Trophoblast cell (in vitro differentiated cells and primary cell): Measurements from ENCODE around the gene PPIL3.
A peak's percentile ranks its signal among the peaks of the same experiment; 100 is the strongest.

Source experiments
- DNase-seq, 2 donors: peaks; one replicate each; pipeline ENCODE4 v3.0.0-alpha.2; 2016
- H2AFZ ChIP-seq: 2 replicates; pipeline ENCODE4 v1.6.1; 2013; ENCODE audit warnings: low read length, moderate library complexity, mild to moderate bottlenecking; ENCODE audit not compliant: insufficient read depth, poor library complexity
- H2AK5ac ChIP-seq: 2 replicates; pipeline ENCODE4 v1.6.1; 2013; ENCODE audit warnings: mild to moderate bottlenecking, low read length
- H2BK120ac ChIP-seq: 2 replicates; pipeline ENCODE4 v1.6.1; 2013; ENCODE audit warnings: low read length, mild to moderate bottlenecking, moderate library complexity; ENCODE audit not compliant: insufficient read depth, poor library complexity
- H2BK12ac ChIP-seq: 2 replicates; pipeline ENCODE4 v1.6.1; 2013; ENCODE audit warnings: mild to moderate bottlenecking, low read length, moderate library complexity
- H2BK5ac ChIP-seq: 2 replicates; pipeline ENCODE4 v1.6.1; 2013; ENCODE audit warnings: low read length, low read depth, moderate library complexity, mild to moderate bottlenecking; ENCODE audit not compliant: poor library complexity
- H3K14ac ChIP-seq: 2 replicates; pipeline ENCODE4 v1.6.1; 2013; ENCODE audit warnings: mild to moderate bottlenecking, low read length
- H3K18ac ChIP-seq: 2 replicates; pipeline ENCODE4 v1.6.1; 2013; ENCODE audit warnings: mild to moderate bottlenecking, low read length
- H3K23ac ChIP-seq: 2 replicates; pipeline ENCODE4 v1.6.1; 2013; ENCODE audit warnings: low read length
- H3K27ac ChIP-seq: 2 replicates; pipeline ENCODE4 v1.5.1; 2013; ENCODE audit warnings: low read depth, mild to moderate bottlenecking, inconsistent platforms, low read length, moderate library complexity
- H3K27me3 ChIP-seq: 2 replicates; pipeline ENCODE4 v1.6.1; 2013; ENCODE audit warnings: inconsistent platforms, mild to moderate bottlenecking, low read length, moderate library complexity; ENCODE audit not compliant: insufficient read depth
- H3K36me3 ChIP-seq, 2 experiments: 1 replicate in 1 of 2; 2 replicates in 1 of 2; pipeline ENCODE4 v1.6.1; 2013; ENCODE audit warnings: low read length in 2 of 2, mild to moderate bottlenecking in 2 of 2, moderate library complexity in 1 of 2; ENCODE audit not compliant: insufficient read depth in 2 of 2, control insufficient read depth in 1 of 2
- H3K4ac ChIP-seq: 2 replicates; pipeline ENCODE4 v1.6.1; 2013; ENCODE audit warnings: low read depth, mild to moderate bottlenecking, low read length, moderate library complexity
- H3K4me1 ChIP-seq, 2 experiments: 1 replicate in 1 of 2; 2 replicates in 1 of 2; pipeline ENCODE4 v1.6.1; 2013; ENCODE audit warnings: low read length in 2 of 2, mild to moderate bottlenecking in 2 of 2, moderate library complexity in 1 of 2; ENCODE audit not compliant: insufficient read depth in 2 of 2, control insufficient read depth in 1 of 2
- H3K4me2 ChIP-seq: 2 replicates; pipeline ENCODE4 v1.6.1; 2013; ENCODE audit warnings: inconsistent platforms, mild to moderate bottlenecking, low read length, moderate library complexity
- H3K4me3 ChIP-seq: 2 replicates; pipeline ENCODE4 v1.5.1; 2013; ENCODE audit warnings: mild to moderate bottlenecking, low read depth, low read length, inconsistent platforms
- H3K79me1 ChIP-seq: one replicate; pipeline ENCODE4 v1.6.1; 2013; ENCODE audit warnings: low read length
- H3K79me2 ChIP-seq: 2 replicates; pipeline ENCODE4 v1.6.1; 2013; ENCODE audit warnings: low read length, mild to moderate bottlenecking; ENCODE audit not compliant: control insufficient read depth, insufficient read depth, poor library complexity
- H3K9ac ChIP-seq: 2 replicates; pipeline ENCODE4 v1.6.1; 2013; ENCODE audit warnings: mild to moderate bottlenecking, low read length
- H3K9me3 ChIP-seq: 2 replicates; pipeline ENCODE4 v1.6.1; 2013; ENCODE audit warnings: low read depth, mild to moderate bottlenecking, control low read depth, inconsistent platforms, low read length; ENCODE audit not compliant: insufficient read depth
- H4K12ac ChIP-seq: 2 replicates; pipeline ENCODE4 v1.6.1; 2013; ENCODE audit warnings: low read depth, mild to moderate bottlenecking, low read length, moderate library complexity
- H4K8ac ChIP-seq: 2 replicates; pipeline ENCODE4 v1.6.1; 2013; ENCODE audit warnings: low read depth, mild to moderate bottlenecking, low read length, moderate library complexity
- H4K91ac ChIP-seq: one replicate; pipeline ENCODE4 v1.6.1; 2013; ENCODE audit warnings: low read depth, mild to moderate bottlenecking, low read length, moderate library complexity
- WGBS: extraction: QIAGEN DNeasy Blood & Tissue Kit; methylation state at CpG from one replicate; pipeline ENCODE4 v1.1.7; 2013; ENCODE audit warnings: missing lambda C conversion rate; ENCODE audit not compliant: insufficient read length, insufficient coverage; ENCODE audit errors: extremely low coverage; 5-methylcytosine and 5-hydroxymethylcytosine counted together

The PPIL3 gene

DNA sequence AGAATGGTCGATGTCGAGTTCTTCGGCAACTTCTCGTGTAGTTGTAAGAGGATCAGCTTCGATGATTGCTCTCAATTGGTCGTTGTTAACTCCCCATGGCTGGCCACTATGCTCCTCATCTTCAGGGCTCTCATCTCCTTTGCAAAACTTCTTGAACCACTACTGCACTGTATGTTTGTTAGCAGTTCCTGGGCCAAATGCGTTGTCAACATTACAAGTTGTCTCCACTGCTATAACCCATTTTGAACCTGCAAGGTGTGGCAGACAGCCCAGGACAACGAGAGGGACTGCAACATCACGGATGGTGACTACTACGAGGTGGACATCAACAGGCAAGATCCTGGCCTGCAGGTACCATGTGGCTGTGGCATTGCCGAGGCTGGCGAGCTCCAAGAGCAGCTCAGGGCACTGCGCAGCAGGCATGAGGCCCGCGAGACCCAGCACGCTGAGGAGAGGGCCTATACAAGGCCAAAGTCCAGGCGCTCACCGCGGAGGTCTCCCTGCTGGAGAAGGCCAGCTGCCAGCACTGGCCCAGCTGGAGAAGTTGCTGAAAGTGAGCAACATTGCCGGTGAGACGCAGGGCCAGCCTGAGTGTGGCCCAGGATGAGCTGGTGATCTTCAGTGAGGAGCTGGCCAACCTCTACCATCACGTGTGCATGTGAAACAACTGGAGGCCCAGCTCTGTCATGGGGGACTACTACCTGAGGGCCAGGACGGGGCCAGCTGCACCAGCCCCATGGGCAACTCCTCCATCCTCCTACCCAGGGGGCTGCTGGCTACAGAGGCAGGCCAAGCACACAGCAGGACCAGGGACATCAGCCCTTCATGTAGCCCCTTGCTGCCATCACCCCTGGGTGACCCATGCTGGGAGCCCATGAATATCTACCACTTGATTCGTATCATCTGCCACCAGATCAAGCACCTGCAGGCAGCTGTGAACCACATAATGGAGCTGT, 44.6 kb downstream of the PPIL3 start:
- Histone ChIP-seq H3K79me2 (no peaks in the 10 kb centered on the region), H3K18ac (no peak overlapping the region), H3K9ac (no peak overlapping the region), H4K8ac (no peak overlapping the region), H3K27ac (no peak overlapping the region), H3K4ac (no peak overlapping the region), H2AK5ac (no peak overlapping the region), H2BK120ac (no peak overlapping the region), H2BK12ac (no peak overlapping the region), H2AFZ (no peak overlapping the region), H4K91ac (no peak overlapping the region), H2BK5ac (no peak overlapping the region), H3K23ac (no peak overlapping the region), H3K4me1 (no peaks in the 10 kb centered on the region), H3K27me3 (no peaks in the 10 kb centered on the region), H3K36me3 (no peaks in the 10 kb centered on the region), H3K9me3 (no peaks in the 10 kb centered on the region), H3K14ac (no peak overlapping the region), H4K12ac (no peak overlapping the region), H3K79me1 (no peaks in the 10 kb centered on the region), H3K4me2 (no peak overlapping the region), H3K4me3 (no peak overlapping the region)
- no CpG with 5 or more reads among the region's 24 CpGs for WGBS
- no peak for DNase-seq

DNA sequence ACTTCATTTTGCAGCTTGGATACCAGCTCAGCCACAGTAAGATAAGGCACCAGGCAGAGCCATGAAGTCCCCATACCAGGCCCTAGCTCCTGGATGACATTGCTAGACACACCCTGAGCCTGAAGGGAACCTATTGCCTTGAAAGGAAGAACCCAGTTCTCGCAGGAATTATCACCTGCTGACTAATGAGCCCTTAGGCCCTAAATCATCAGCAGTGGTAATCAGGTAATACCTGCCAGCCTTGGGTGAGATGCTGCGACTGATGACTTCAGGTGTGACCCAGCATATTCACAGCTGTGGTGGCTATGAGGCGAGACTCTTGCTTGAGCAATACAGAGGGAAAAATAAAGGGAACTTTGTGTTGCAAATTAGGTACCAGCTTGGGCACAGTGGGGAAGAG, 49.4 kb downstream of the PPIL3 start:
- Histone ChIP-seq H3K18ac (no peak overlapping the region), H3K4me2 (no peak overlapping the region), H2BK12ac (no peak overlapping the region), H2BK5ac (no peak overlapping the region), H2AK5ac (no peak overlapping the region), H3K36me3 (no peaks in the 10 kb centered on the region), H3K14ac (no peak overlapping the region), H3K27me3 (no peaks in the 10 kb centered on the region), H3K9ac (no peak overlapping the region), H3K4me1 (no peaks in the 10 kb centered on the region), H3K9me3 (peaks cover 3% of the 10 kb centered on the region), H3K4me3 (no peak overlapping the region), H3K4ac (no peak overlapping the region), H4K8ac (no peak overlapping the region), H3K23ac (no peak overlapping the region), H4K91ac (no peak overlapping the region), H2BK120ac (no peak overlapping the region), H3K27ac (no peak overlapping the region), H3K79me2 (no peaks in the 10 kb centered on the region), H4K12ac (no peak overlapping the region), H3K79me1 (no peaks in the 10 kb centered on the region), H2AFZ (no peak overlapping the region)
- no CpG with 5 or more reads among the region's 3 CpGs for WGBS
- peak; percentile 88 to 90 for DNase-seq

DNA sequence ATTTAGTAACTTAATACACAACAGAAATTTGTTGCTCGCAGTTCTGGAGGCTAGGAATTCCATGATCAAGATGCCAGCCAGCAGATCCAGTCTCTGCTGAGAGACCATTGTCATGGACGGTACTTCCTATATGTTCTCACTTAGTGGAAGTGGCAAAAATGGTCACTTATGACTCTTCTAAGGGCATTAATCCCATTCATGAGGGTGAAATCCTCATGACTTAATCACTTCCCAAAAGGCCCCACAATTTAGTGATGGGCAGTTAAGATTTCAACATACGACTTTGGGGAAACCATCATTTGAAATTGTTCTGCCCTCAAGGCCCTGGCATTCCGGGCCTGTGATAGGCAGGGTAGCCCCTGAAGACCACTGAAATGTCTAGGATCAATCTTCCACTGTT, 54.2 kb downstream of the PPIL3 start:
- Histone ChIP-seq H3K9me3 (peaks cover 3% of the 10 kb centered on the region), H3K14ac (no peak overlapping the region), H2BK5ac (no peak overlapping the region), H4K12ac (no peak overlapping the region), H2AK5ac (no peak overlapping the region), H3K9ac (no peak overlapping the region), H4K91ac (no peak overlapping the region), H3K4me2 (no peak overlapping the region), H3K23ac (no peak overlapping the region), H3K18ac (no peak overlapping the region), H4K8ac (no peak overlapping the region), H3K36me3 (no peaks in the 10 kb centered on the region), H2AFZ (no peak overlapping the region), H3K79me2 (no peaks in the 10 kb centered on the region), H3K79me1 (no peaks in the 10 kb centered on the region), H3K27ac (no peak overlapping the region), H3K27me3 (no peaks in the 10 kb centered on the region), H3K4ac (no peak overlapping the region), H3K4me1 (no peaks in the 10 kb centered on the region), H3K4me3 (no peak overlapping the region), H2BK12ac (no peak overlapping the region), H2BK120ac (no peak overlapping the region)
- no peak for DNase-seq
- WGBS, result no CpG with 5 or more reads among the region's 4 CpGs

DNA sequence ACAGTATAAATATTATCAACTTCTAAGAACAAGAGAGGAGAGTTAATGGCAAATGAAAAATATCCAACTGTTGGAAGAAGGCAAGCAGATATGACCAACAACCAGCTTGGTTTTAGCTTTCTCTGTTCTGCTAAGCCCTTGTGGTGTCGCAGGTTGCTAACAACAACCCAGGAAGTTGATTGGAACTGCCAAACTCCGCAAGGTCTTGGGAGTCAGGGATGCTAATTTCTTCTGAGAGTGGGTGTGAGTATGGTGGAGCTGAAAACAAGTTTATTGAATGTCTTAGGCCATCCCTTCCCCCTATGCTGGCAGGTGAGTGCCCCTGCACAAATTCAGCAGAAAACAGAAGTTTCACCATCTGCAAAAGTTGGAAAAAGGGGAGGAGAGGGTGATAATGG, 59.6 kb downstream of the PPIL3 start:
- Histone ChIP-seq H3K4me3 (no peak overlapping the region), H2AK5ac (no peak overlapping the region), H2AFZ (no peak overlapping the region), H3K27me3 (no peaks in the 10 kb centered on the region), H3K18ac (no peak overlapping the region), H3K4me2 (no peak overlapping the region), H4K91ac (no peak overlapping the region), H2BK5ac (no peak overlapping the region), H4K8ac (no peak overlapping the region), H2BK120ac (no peak overlapping the region), H3K4ac (no peak overlapping the region), H3K4me1 (no peaks in the 10 kb centered on the region), H3K36me3 (no peaks in the 10 kb centered on the region), H3K79me2 (no peaks in the 10 kb centered on the region), H4K12ac (no peak overlapping the region), H2BK12ac (no peak overlapping the region), H3K27ac (no peak overlapping the region), H3K9me3 (no peaks in the 10 kb centered on the region), H3K79me1 (no peaks in the 10 kb centered on the region), H3K14ac (no peak overlapping the region), H3K9ac (no peak overlapping the region), H3K23ac (no peak overlapping the region)
- WGBS, result no CpG with 5 or more reads among the region's 2 CpGs
- no peak for DNase-seq
